ENCODE data around the gene PNKD.

DNA sequence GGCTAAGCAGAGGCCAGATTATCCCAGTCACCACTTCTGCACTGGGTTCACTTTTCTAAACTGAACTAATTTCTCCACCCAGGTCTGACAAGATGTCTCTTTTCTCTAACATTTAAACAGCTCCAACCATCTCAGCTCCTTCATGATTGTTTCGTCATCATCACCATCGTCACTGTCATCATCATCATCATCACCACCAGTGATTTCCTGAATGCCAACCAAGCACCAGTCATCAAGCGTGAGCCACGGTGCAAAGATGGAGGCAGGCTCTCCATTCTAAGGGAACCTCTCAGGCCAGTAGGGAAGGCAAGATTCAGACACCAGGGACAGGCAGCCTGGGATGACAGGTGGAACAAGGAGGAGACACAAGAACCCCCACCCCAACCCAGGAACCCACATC, 47.5 kb downstream of the PNKD start:
- no peak for TF ChIP-seq EZH2 (IDR thresholded peaks at IDR 0.05; ENCODE audit: low read depth, unreplicated experiment)
- no peak for TF ChIP-seq POLR2AphosphoS5 (IDR thresholded peaks at IDR 0.05; ENCODE audit: low read depth)
- TF ChIP-seq, protein P1, sequence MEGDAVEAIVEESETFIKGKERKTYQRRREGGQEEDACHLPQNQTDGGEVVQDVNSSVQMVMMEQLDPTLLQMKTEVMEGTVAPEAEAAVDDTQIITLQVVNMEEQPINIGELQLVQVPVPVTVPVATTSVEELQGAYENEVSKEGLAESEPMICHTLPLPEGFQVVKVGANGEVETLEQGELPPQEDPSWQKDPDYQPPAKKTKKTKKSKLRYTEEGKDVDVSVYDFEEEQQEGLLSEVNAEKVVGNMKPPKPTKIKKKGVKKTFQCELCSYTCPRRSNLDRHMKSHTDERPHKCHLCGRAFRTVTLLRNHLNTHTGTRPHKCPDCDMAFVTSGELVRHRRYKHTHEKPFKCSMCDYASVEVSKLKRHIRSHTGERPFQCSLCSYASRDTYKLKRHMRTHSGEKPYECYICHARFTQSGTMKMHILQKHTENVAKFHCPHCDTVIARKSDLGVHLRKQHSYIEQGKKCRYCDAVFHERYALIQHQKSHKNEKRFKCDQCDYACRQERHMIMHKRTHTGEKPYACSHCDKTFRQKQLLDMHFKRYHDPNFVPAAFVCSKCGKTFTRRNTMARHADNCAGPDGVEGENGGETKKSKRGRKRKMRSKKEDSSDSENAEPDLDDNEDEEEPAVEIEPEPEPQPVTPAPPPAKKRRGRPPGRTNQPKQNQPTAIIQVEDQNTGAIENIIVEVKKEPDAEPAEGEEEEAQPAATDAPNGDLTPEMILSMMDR (conservative IDR thresholded peaks at IDR 0.05; ENCODE audit: low read depth in 2 of 2) = no peak
- TF ChIP-seq EZH2phosphoT487 (IDR thresholded peaks at IDR 0.05; ENCODE audit: unreplicated experiment) = no peak
- TF ChIP-seq ZNF331 (CRISPR knock-in tag; IDR thresholded peaks at IDR 0.05; ENCODE audit: low read depth) = no peak
- TF ChIP-seq, protein P2, sequence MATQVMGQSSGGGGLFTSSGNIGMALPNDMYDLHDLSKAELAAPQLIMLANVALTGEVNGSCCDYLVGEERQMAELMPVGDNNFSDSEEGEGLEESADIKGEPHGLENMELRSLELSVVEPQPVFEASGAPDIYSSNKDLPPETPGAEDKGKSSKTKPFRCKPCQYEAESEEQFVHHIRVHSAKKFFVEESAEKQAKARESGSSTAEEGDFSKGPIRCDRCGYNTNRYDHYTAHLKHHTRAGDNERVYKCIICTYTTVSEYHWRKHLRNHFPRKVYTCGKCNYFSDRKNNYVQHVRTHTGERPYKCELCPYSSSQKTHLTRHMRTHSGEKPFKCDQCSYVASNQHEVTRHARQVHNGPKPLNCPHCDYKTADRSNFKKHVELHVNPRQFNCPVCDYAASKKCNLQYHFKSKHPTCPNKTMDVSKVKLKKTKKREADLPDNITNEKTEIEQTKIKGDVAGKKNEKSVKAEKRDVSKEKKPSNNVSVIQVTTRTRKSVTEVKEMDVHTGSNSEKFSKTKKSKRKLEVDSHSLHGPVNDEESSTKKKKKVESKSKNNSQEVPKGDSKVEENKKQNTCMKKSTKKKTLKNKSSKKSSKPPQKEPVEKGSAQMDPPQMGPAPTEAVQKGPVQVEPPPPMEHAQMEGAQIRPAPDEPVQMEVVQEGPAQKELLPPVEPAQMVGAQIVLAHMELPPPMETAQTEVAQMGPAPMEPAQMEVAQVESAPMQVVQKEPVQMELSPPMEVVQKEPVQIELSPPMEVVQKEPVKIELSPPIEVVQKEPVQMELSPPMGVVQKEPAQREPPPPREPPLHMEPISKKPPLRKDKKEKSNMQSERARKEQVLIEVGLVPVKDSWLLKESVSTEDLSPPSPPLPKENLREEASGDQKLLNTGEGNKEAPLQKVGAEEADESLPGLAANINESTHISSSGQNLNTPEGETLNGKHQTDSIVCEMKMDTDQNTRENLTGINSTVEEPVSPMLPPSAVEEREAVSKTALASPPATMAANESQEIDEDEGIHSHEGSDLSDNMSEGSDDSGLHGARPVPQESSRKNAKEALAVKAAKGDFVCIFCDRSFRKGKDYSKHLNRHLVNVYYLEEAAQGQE (IDR thresholded peaks at IDR 0.05; ENCODE audit: unreplicated experiment) = no peak
- TF ChIP-seq STAT1 (IDR thresholded peaks at IDR 0.05; ENCODE audit: unreplicated experiment) = no peak
- no peak for TF ChIP-seq JUNB (IDR thresholded peaks at IDR 0.05; ENCODE audit: unreplicated experiment)
